Natural killer cell treated with Interleukin-12 subunit alpha and Interleukin-12 subunit beta and Interleukin-15 and Interleukin-18, amount 100 ng/mL, for 72 hours (primary cell): ENCODE data around the gene C5orf34. TPM values are rescaled to one million over a fixed set of nuclear protein-coding genes. Genes with fewer than 3 reads are reported as not detected.
"Not testable (repeated sequence)": the region's sequence is repeated elsewhere in the genome, so short reads cannot be mapped to it uniquely, and the experiment has no call there.

Source experiments
- ATAC-seq, 2 donors: fragments of 150-1000 bp; cut with Tn5 transposase in 1 of 2; sonication (Bioruptor Pico), chemical (Tn5 transposase) in 1 of 2; 2 replicates each; pipeline ENCODE4 v1.10.0; 2021
- DNase-seq: peaks from one replicate; pipeline ENCODE4 v3.0.0; 2022; ENCODE audit warnings: low spot score
- H3K27ac Mint-ChIP-seq, 2 donors: 1 replicate in 1 of 2; 2 replicates in 1 of 2; pipeline ENCODE4 v1.8.0; 2022; ENCODE audit warnings: mixed read lengths in 2 of 2, mild to moderate bottlenecking in 1 of 2, moderate library complexity in 1 of 2
- H3K27me3 Mint-ChIP-seq, 2 donors: 1 replicate in 1 of 2; 2 replicates in 1 of 2; pipeline ENCODE4 v1.8.0; 2022; ENCODE audit warnings: mixed read lengths in 2 of 2
- H3K36me3 Mint-ChIP-seq: one replicate; pipeline ENCODE4 v1.8.0; 2022; ENCODE audit warnings: mixed read lengths
- H3K4me1 Mint-ChIP-seq, 2 donors: 1 replicate in 1 of 2; 2 replicates in 1 of 2; pipeline ENCODE4 v1.8.0; 2022; ENCODE audit warnings: low read depth in 2 of 2, mixed read lengths in 2 of 2, mild to moderate bottlenecking in 1 of 2
- H3K4me3 Mint-ChIP-seq: one replicate; pipeline ENCODE4 v1.8.0; 2022; ENCODE audit warnings: mixed read lengths
- H3K9me3 Mint-ChIP-seq: 2 replicates; pipeline ENCODE4 v1.8.0; 2022; ENCODE audit warnings: mixed read lengths
- total RNA-seq, 2 donors: library from RNA; stranded (reverse); gene quantifications; one replicate each; pipeline ENCODE4 v1.2.3, GENCODE V29; 2022

Gene C5orf34
- total RNA-seq, 2 donors from 2014 or later = 4.7 to 6.5 TPM

DNA sequence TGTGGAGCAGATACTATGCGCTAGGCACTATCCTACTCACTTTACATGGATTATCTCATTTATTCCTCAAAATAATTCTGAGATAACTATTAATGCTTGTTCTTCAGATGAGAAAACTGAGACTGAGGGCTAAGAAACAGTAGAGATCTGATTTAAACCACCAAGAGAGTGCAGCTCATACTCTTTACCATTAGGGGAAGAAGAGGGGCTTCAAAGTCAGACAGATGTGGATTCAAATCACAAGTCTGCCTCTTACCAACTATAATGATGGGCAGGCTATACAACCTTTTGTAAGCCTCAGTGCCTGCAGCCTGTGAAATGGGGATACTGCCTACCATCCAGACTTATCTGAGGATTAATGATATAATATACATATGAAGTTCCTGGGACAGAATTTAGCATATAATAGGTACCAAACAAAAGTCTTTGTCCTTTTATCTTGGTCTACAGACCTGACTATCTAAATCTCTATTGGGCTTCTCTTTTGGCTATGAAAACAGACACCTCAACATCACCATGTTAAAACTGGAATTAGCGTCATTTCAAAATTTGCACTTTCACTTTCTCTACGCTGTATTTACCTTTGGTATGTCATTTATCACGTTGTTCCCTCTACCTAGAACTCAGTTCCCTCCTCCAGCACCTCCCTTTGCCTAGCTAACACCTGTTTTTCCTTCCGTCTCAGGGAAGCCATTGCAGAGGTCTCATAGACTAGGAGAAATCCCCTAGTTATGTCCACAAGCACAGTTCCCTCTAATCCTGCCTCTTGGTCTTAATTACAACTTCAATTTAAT, 17.4 kb downstream of the C5orf34 start:
- Mint-ChIP-seq H3K9me3 (no peaks in the 10 kb centered on the region), H3K27me3 (no peaks in the 10 kb centered on the region), H3K4me3 (peak overlapping the region; percentile 31), H3K36me3 (no peaks in the 10 kb centered on the region), H3K4me1 (no peaks in the 10 kb centered on the region), H3K27ac (peak overlapping the region in 1 of 2 donors; percentile 3)
- ATAC-seq = no peak
- DNase-seq = no peak

DNA sequence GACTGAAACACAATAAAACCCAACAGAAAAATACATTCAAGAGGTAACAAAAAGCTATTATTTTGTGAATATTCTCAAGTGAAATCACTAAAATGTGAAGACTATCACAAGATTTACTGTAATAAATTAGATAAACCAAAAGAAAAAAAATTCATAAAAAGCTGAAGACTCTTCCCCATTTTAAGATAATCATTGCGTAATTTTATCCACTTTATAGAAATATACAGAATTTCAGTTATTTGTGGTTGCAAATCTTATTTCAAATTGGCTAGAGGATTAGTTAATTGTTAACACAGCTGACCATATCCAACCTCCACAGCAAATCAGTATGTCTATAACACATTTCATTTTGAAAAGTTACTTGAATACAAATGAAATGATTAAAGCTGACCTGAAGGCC, 23.6 kb downstream of the C5orf34 start:
- Mint-ChIP-seq H3K4me1 (no peaks in the 10 kb centered on the region), H3K4me3 (no peak overlapping the region), H3K27me3 (no peaks in the 10 kb centered on the region), H3K9me3 (no peaks in the 10 kb centered on the region), H3K36me3 (no peaks in the 10 kb centered on the region), H3K27ac (no peak overlapping the region)
- no peak for DNase-seq
- no peak for ATAC-seq

DNA sequence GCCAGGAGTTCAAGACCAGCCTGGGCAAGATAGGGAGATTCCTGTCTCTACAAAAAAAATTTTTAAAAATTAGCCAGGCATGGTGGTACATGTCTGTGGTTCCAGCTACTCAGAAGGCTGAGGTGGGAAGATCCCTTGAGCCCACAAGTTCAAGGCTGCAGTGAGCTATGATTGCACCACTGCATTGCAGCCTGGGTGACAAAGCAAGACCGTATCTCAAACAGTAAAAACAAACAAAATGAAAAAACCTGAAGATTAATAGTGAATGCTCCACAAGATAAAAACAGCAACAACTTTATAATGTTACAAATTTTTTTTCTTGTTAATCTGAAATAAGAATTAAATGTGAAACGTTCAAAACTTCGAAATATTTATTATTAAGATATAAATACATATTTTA, 28.6 kb downstream of the C5orf34 start:
- no peaks in the 10 kb centered on the region for H3K9me3 Mint-ChIP-seq

DNA sequence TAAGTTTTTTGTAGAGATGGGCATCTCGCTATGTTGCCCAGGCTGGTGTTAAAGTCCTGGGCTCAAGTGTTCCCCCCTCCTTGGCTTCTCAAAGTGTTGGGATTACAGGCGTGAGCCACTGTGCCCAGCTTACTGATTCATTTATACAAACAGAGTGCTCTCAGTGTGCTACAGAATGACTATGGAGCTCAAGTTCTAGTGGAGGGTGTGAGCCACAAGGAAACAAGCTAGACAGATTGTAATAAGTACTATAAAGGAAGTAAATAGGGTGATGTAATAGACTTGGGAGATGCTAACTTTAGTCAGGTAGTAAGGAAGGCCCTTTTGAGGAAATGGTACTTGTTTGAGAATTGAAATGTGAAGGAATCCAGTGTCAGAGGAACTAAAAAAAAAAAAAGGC, 29.5 kb downstream of the C5orf34 start:
- H3K4me1 Mint-ChIP-seq = peaks cover 20 to 38% of the 10 kb centered on the region in 2 donors
- ATAC-seq (no peak), DNase-seq (no peak)
- H3K36me3 Mint-ChIP-seq = peaks cover 6% of the 10 kb centered on the region
- H3K27me3 Mint-ChIP-seq = no peaks in the 10 kb centered on the region
- peak overlapping the region; percentile 35 for H3K4me3 Mint-ChIP-seq
- no peaks in the 10 kb centered on the region for H3K9me3 Mint-ChIP-seq
- peak overlapping the region; percentile 98 for H3K27ac Mint-ChIP-seq

More for the DNA sequence above, 28.6 kb downstream of the C5orf34 start:
- H3K4me1 Mint-ChIP-seq = peaks cover 20 to 38% of the 10 kb centered on the region in 2 donors
- H3K27ac Mint-ChIP-seq = peak overlapping the region; percentile 98
- no peaks in the 10 kb centered on the region for H3K27me3 Mint-ChIP-seq
- ATAC-seq (no peak), DNase-seq (no peak)
- no peak overlapping the region for H3K4me3 Mint-ChIP-seq
- peaks cover 6% of the 10 kb centered on the region for H3K36me3 Mint-ChIP-seq

DNA sequence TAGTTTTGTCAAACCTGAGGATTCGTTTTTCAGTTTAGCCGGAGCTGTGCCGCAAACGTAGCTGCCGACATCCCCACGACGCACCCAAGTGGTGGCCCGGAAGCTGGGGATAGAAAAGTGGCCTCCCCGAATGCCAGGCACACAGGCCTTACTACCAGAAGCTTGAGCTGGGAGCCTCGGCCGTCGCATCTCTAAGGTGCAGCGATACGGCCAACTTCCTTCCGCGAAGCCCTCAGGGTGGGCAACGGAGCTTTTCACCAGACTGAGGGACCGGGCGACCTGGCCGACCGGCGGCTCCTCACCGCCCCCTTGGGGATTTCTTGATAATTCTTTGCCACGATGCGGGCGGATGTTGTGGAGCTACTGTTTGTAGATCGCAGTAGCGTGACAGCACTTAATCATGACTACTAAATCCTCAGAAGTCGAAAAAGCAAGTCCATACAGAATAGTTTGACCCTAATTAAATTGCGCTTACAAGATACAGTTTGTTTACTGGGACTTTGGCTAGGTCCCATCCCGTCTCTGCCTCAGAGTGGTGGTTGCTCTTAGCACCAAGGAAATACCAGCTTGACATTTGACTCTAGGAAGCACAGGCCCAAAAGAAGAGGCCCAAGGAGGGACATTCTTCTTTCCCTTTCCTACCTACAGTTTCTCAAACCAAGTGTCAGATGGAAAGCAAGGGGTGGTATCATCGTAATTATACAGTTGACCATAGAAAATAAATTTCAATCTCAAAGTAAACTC, 30.7 kb downstream of the C5orf34 start:
- peaks cover 6% of the 10 kb centered on the region for H3K36me3 Mint-ChIP-seq
- DNase-seq (peak; percentile 87), ATAC-seq (peak; percentile 81 to 82)
- no peaks in the 10 kb centered on the region for H3K9me3 Mint-ChIP-seq
- H3K4me1 Mint-ChIP-seq = peaks cover 20 to 38% of the 10 kb centered on the region in 2 donors
- peak overlapping the region; percentile 98 for H3K27ac Mint-ChIP-seq
- H3K4me3 Mint-ChIP-seq = peak overlapping the region; percentile 88
- H3K27me3 Mint-ChIP-seq = no peaks in the 10 kb centered on the region

DNA sequence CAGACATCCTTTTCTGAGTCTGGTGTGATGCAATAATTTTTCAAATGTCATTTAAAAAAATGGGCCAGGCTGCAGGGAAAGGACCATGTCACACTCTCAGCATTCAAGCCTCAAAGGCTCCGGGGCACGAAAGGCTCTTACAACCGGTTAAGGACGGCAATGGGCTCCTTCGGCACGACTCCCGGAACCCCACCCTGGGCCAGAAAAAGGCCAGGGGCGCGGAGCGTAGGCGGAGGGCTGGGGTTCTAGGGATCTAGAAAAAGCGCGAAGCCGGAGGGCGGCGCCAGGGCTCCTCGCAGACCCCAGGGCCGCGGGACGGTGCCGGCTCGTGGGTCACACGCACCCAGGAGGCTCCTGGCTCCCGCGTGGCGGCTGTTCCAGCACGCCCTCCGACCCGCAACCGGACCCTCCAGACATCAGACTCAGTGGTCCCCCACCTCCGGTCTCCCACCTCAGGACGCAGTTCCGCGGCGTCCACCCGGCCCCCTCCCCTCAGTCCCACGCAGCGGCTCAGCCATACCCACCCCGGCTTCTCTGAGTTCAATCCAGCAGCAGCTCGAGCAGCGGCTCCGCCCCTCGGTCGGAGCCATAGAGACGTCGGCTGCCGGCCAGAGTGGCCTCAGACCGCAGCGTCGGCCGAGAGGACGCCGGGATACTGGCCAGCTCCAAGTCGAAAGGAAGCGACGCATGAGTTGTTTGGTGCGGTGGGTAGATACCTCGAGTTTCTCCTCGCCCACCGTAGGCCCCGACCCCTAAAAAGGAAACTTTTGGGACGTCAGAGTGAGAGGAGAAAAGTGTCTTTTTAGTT, 31.4 kb downstream of the C5orf34 start, which contains the start of gene TMEM267:
Gene TMEM267, minus strand, starts transcription at position 568 of the 808 bp plus-strand sequence. CDS start 29,896 bp downstream, outside the sequence.
- H3K27me3 Mint-ChIP-seq = no peaks in the 10 kb centered on the region
- DNase-seq (peak; percentile 91), ATAC-seq (peak; percentile 96 to 97)
- H3K9me3 Mint-ChIP-seq = no peaks in the 10 kb centered on the region
- peaks cover 6% of the 10 kb centered on the region for H3K36me3 Mint-ChIP-seq
- peaks cover 20 to 38% of the 10 kb centered on the region in 2 donors for H3K4me1 Mint-ChIP-seq
- H3K4me3 Mint-ChIP-seq = peak within 1 kb of the TSS; percentile 88
- peak within 1 kb of the TSS; percentile 98 for H3K27ac Mint-ChIP-seq

DNA sequence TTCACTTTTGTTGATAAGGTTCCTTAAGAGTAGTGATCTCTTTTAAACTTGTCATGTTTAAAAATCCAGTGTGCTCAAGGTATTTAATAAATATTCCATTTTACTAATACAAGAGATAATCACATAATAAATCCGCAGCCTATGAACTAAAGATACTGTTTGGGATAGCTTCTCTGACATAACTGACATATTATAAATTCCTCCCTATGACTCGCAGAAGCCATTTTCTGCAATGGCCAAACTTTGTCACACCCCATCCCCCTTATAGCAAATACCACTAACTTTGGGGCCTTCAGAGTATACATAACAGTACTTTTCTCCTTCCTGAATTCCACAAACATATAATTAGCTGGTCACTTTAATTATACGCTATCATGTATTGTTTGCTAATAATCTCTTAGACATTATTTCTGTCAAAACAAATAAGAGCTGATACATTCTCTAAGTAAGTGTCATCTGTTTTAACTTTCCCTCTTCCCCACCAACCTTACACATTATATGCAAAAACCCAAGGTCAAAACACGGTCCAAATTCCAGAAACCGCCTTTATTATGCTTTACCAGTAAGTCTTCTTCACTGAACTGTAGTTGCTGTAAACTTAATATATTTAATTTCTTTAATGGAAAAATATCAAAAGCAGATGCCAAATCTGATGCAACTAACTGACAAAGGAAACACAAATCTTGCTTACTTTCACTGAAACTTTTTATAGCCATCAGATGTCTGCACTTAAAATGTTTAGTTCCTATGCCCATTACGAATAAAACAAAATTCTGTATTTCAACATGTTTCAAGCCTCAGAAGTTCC, 32.3 kb downstream of the C5orf34 start:
- no peaks in the 10 kb centered on the region for H3K27me3 Mint-ChIP-seq
- peaks cover 20 to 38% of the 10 kb centered on the region in 2 donors for H3K4me1 Mint-ChIP-seq
- peak overlapping the region; percentile 88 for H3K4me3 Mint-ChIP-seq
- DNase-seq (no peak), ATAC-seq (no peak)
- H3K36me3 Mint-ChIP-seq = peaks cover 6% of the 10 kb centered on the region
- peak overlapping the region; percentile 98 for H3K27ac Mint-ChIP-seq
- no peaks in the 10 kb centered on the region for H3K9me3 Mint-ChIP-seq

DNA sequence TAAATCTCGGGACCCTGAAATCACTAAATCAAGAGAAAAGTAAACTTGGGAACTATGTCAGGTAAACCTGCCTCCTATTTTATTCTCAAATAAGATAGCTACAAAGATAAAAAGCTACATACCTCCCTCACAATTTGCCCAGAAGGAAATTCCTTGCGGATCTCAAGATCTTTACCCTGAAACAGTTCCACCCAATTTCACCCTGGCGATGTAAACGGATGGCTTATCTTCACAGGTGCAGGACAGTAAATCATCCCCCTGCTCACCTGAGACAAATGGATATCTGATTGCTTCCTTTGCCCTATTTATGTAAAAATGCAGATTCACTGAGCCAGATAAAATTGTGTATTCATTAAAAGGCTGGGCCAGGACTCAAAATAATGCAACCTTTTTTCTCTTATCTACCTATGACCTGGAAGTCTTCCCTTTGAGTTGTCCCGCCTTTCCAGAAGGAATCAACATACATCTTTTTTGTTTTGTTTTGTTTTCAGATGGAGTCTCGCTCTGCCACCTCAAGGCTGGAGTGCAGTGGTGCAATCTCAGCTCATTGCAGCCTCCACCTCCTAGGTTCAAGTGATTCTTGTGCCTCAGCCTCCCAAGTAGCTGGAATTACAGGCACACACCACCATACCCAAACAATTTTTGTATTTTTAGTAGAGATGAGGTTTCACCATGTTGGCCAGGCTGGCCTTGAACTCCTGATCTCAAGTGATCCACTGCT, 45.1 kb downstream of the C5orf34 start:
- Mint-ChIP-seq H3K27ac (no peak overlapping the region), H3K4me3 (no peak overlapping the region), H3K36me3 (peaks cover 50% of the 10 kb centered on the region), H3K9me3 (peaks cover 10% of the 10 kb centered on the region), H3K27me3 (no peaks in the 10 kb centered on the region), H3K4me1 (peaks cover 9 to 17% of the 10 kb centered on the region in 2 donors)
- DNase-seq (no peak), ATAC-seq (no peak)

DNA sequence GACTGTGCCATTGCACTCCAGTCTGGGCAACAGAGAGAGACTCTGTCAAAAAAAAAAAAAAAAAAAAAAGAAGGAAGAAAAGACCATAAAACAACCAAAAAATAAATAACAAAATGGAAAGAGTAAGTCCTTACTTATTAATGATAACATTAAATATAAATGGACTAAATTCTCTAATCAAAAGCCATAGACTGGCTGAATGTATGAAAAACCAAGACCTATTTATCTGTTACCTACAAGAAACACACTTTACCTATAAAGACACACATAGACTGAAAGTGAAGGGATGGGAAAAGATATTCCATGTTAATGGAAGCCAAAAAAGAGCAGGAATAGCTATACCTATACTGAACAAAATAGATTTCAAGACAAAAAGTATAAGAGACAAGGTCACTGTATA, 47.8 kb downstream of the C5orf34 start:
- peaks cover 42% of the 10 kb centered on the region for H3K36me3 Mint-ChIP-seq
- H3K4me1 Mint-ChIP-seq = peaks cover 4 to 5% of the 10 kb centered on the region in 2 donors
- DNase-seq = no peak
- no peak overlapping the region for H3K27ac Mint-ChIP-seq
- peaks cover 10% of the 10 kb centered on the region for H3K9me3 Mint-ChIP-seq
- H3K4me3 Mint-ChIP-seq = no peak overlapping the region
- H3K27me3 Mint-ChIP-seq = no peaks in the 10 kb centered on the region
- ATAC-seq = no peak

DNA sequence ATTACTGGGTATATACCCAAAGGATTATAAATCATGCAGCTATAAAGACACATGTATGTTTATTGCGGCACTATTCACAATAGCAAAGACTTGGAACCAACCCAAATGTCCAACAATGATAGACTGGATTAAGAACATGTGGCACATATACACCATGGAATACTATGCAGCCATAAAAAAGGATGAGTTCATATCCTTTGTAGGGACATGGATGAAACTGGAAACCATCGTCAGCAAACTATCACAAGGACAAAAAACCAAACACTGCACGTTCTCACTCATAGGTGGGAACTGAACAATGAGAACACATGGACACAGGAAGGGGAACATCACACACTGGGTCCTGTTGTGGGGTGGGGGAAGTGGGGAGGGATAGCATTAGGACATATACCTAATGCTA, 49.5 kb downstream of the C5orf34 start:
- H3K27me3 Mint-ChIP-seq, DNase-seq, H3K4me3 Mint-ChIP-seq, H3K27ac Mint-ChIP-seq, H3K4me1 Mint-ChIP-seq, ATAC-seq: not testable (repeated sequence)
- peaks cover 31% of the 10 kb centered on the region for H3K36me3 Mint-ChIP-seq
- H3K9me3 Mint-ChIP-seq = peaks cover 10% of the 10 kb centered on the region

DNA sequence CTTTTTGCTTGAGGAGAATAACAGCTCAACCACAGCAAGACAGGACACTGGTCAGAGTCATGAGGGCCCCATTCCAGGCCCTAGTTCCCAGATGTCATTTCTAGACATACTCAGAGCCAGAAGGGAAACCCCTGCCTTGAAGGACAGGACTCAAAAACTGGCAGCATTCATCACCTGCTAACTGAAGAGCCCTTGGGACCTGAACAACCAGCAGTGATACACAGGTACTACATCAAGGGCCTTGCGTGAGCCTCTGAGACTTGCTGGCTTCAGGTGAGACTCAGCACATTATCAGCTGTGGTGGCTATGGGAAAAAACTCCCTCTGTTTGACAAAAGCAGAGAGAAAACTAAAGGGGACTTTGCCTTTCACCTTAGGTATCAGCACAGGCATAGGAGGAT, 53.9 kb downstream of the C5orf34 start:
- DNase-seq = no peak
- H3K27me3 Mint-ChIP-seq = no peaks in the 10 kb centered on the region
- peaks cover 27% of the 10 kb centered on the region for H3K36me3 Mint-ChIP-seq
- no peak for ATAC-seq
- H3K9me3 Mint-ChIP-seq = peaks cover 2% of the 10 kb centered on the region
- H3K27ac Mint-ChIP-seq = no peak overlapping the region
- H3K4me3 Mint-ChIP-seq = no peak overlapping the region
- peaks cover 4 to 15% of the 10 kb centered on the region in 2 donors for H3K4me1 Mint-ChIP-seq

DNA sequence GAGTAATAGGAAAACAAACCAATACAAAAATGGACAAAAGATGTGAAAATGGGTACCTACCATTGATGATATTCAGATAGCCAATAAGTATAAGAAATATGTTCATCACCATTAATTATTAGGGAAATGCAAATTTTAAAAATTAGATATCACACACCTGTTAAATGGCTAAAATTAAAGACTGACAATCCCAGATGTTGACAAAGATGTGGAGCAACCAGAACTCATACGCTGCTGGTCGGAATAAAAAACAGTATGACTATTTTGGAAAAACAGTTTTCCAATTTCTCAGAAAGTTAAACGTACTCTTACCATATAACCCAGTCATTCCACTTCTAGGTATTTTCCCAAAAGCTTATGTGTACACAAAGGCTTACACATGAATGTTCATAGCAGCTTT, 58.4 kb downstream of the C5orf34 start:
- ATAC-seq = no peak
- Mint-ChIP-seq H3K4me3 (no peak overlapping the region), H3K4me1 (peaks cover 4 to 9% of the 10 kb centered on the region in 2 donors), H3K27ac (no peak overlapping the region), H3K9me3 (peaks cover 2% of the 10 kb centered on the region), H3K27me3 (no peaks in the 10 kb centered on the region), H3K36me3 (peaks cover 23% of the 10 kb centered on the region)
- DNase-seq = no peak
